Keratinocyte (primary cell): ENCODE measurements around the gene DMD. TPM values are rescaled to one million over a fixed set of nuclear protein-coding genes. Genes with fewer than 3 reads are reported as not detected.

Experiments used
- DNase-seq: peaks from one replicate; pipeline ENCODE4 v3.0.0-alpha.2; 2011; ENCODE audit warnings: low read depth, missing footprints, low spot score
- FAIRE-seq: peaks from 2 replicates; lab custom pipeline; 2011; peaks lifted over from hg19 to GRCh38; lab: Jason Lieb, UNC
- H2AFZ ChIP-seq: 2 replicates; pipeline ENCODE4 v1.6.0; 2012; ENCODE audit warnings: low read length, control low read depth, inconsistent platforms; ENCODE audit not compliant: control insufficient read depth
- H3K27ac ChIP-seq: 2 replicates; pipeline ENCODE4 v1.5.1; 2011; ENCODE audit warnings: low read length; ENCODE audit not compliant: control insufficient read depth, insufficient read depth
- H3K27me3 ChIP-seq: 3 replicates; pipeline ENCODE4 v1.6.0; 2011; ENCODE audit warnings: low read length; ENCODE audit not compliant: control insufficient read depth, insufficient read depth; ENCODE audit errors: extremely low read depth
- H3K36me3 ChIP-seq, 2 experiments: 2 replicates in 1 of 2; 3 replicates in 1 of 2; pipeline ENCODE4 v1.5.1; 2011; ENCODE audit warnings: low read length in 2 of 2, mild to moderate bottlenecking in 1 of 2; ENCODE audit not compliant: control insufficient read depth in 2 of 2, insufficient read depth in 2 of 2; ENCODE audit errors: extremely low read depth in 1 of 2
- H3K4me1 ChIP-seq: 3 replicates; pipeline ENCODE4 v1.5.1; 2011; ENCODE audit warnings: low read length; ENCODE audit not compliant: control insufficient read depth, insufficient read depth; ENCODE audit errors: extremely low read depth
- H3K4me2 ChIP-seq: 3 replicates; pipeline ENCODE4 v1.6.0; 2011; ENCODE audit warnings: low read depth, low read length; ENCODE audit not compliant: control insufficient read depth, insufficient read depth; ENCODE audit errors: extremely low read depth
- H3K4me3 ChIP-seq, 3 experiments: fragments of 200-600 bp in 1 of 3; sonication (generic) in 1 of 3; 2 replicates in 2 of 3; 3 replicates in 1 of 3; pipeline ENCODE4 v1.5.1; 2011 to 2016; ENCODE audit warnings: low read length in 3 of 3, mild to moderate bottlenecking in 3 of 3, control low read depth in 2 of 3, inconsistent platforms in 1 of 3, low read depth in 1 of 3, mixed read lengths in 1 of 3, mixed run types in 1 of 3, moderate library complexity in 1 of 3; ENCODE audit not compliant: control insufficient read depth in 2 of 3, insufficient read depth in 2 of 3; ENCODE audit errors: extremely low read depth in 1 of 3
- H3K79me2 ChIP-seq: 2 replicates; pipeline ENCODE4 v1.6.0; 2012; ENCODE audit warnings: low read length; ENCODE audit not compliant: control insufficient read depth, insufficient read depth
- H3K9ac ChIP-seq: 3 replicates; pipeline ENCODE4 v1.6.0; 2011; ENCODE audit warnings: low read length; ENCODE audit not compliant: control insufficient read depth, insufficient read depth; ENCODE audit errors: extremely low read depth
- H3K9me1 ChIP-seq: 3 replicates; pipeline ENCODE4 v1.6.0; 2011; ENCODE audit warnings: low read length; ENCODE audit not compliant: control insufficient read depth, insufficient read depth; ENCODE audit errors: extremely low read depth
- H3K9me3 ChIP-seq: 2 replicates; pipeline ENCODE4 v1.5.1; 2012; ENCODE audit warnings: low read depth, low read length; ENCODE audit not compliant: control insufficient read depth
- H4K20me1 ChIP-seq: 3 replicates; pipeline ENCODE4 v1.6.0; 2011; ENCODE audit warnings: low read length; ENCODE audit not compliant: control insufficient read depth, insufficient read depth; ENCODE audit errors: extremely low read depth
- CTCF ChIP-seq, 3 experiments: IDR thresholded peaks in 1 of 3; conservative IDR thresholded peaks in 1 of 3; optimal IDR thresholded peaks in 1 of 3; 2 replicates in 2 of 3; 3 replicates in 1 of 3; pipeline versions ENCODE3 to v1.5.1; 2011; ENCODE audit warnings: low read length in 3 of 3, mild to moderate bottlenecking in 3 of 3, moderate library complexity in 2 of 3, control low read depth in 1 of 3, inconsistent platforms in 1 of 3; ENCODE audit not compliant: insufficient read depth in 2 of 3; ENCODE audit errors: extremely low read depth in 1 of 3
- EZH2 ChIP-seq: IDR thresholded peaks from one replicate; pipeline ENCODE4 v1.6.1; 2012; ENCODE audit warnings: inconsistent platforms, mild to moderate bottlenecking, low read length, moderate library complexity
- dilution Hi-C: fragments of 300-500 bp; cut with MboI; formaldehyde crosslinking; loops from one replicate; pipeline ENCODE4 v1.7.0; 2020; ENCODE audit warnings: low sequenced_read_pairs; ENCODE audit not compliant: extremely low pct_ligation_motif_present
- polyA plus RNA-seq, 5 experiments: library from polyadenylated mRNA; depleted of rRNA in 3 of 5; stranded (reverse) in 3 of 5; stranded (forward) in 1 of 5; unstranded in 1 of 5; fragments of >200 nt; gene quantifications; 1 replicate in 1 of 5; 2 replicates in 3 of 5; 3 replicates in 1 of 5; pipeline versions ENCODE4 v1.2.1 to v1.2.3, GENCODE V29; 2011 to 2012; ENCODE audit warnings: missing spikeins in 2 of 5, low read depth in 1 of 5, low replicate concordance in 1 of 5

The DMD gene
- polyA plus RNA-seq, 1 donor (not counting 4 experiments of a cell fraction or from before 2014, with no cell fraction given) = 8.9 TPM

- no peaks in the 10 kb centered on the region for H4K20me1 ChIP-seq
- dilution Hi-C loops = no loop called here
- H3K4me2 ChIP-seq = no peak overlapping the region
- no peaks in the 10 kb centered on the region for H3K79me2 ChIP-seq
- H3K4me1 ChIP-seq = no peaks in the 10 kb centered on the region
- DNase-seq (no peak), FAIRE-seq (no peak)
- no peaks in the 10 kb centered on the region for H3K9me3 ChIP-seq
- H3K36me3 ChIP-seq = no peaks in the 10 kb centered on the region
- H3K4me3 ChIP-seq = no peak overlapping the region
- H2AFZ ChIP-seq = no peak overlapping the region
- TF ChIP-seq EZH2 (no peak), CTCF (optimal IDR thresholded peaks at IDR 0.05 in 1 of 3, IDR thresholded peaks at IDR 0.05 in 1 of 3, conservative IDR thresholded peaks at IDR 0.05 in 1 of 3; ENCODE audit: extremely low read depth in 1 of 3, insufficient read depth in 2 of 3, low read length in 3 of 3) (no peak)
- no peaks in the 10 kb centered on the region for H3K27me3 ChIP-seq
- H3K9me1 ChIP-seq = no peaks in the 10 kb centered on the region
- H3K9ac ChIP-seq = no peak overlapping the region
- H3K27ac ChIP-seq = no peak overlapping the region
Observed at GRCh38 chrX:31092476-31092875, 2118.9 kb downstream of the DMD start.

- no peak for FAIRE-seq
- H3K4me1 ChIP-seq = no peaks in the 10 kb centered on the region
- no peaks in the 10 kb centered on the region for H3K27me3 ChIP-seq
- H3K9ac ChIP-seq = no peak overlapping the region
- no peaks in the 10 kb centered on the region for H4K20me1 ChIP-seq
- no peak overlapping the region for H3K27ac ChIP-seq
- dilution Hi-C loops = no loop called here
- no peaks in the 10 kb centered on the region for H3K9me3 ChIP-seq
- no peak overlapping the region for H2AFZ ChIP-seq
- no peak overlapping the region for H3K4me3 ChIP-seq
- TF ChIP-seq EZH2 = no peak
- TF ChIP-seq CTCF (optimal IDR thresholded peaks at IDR 0.05 in 1 of 3, IDR thresholded peaks at IDR 0.05 in 1 of 3, conservative IDR thresholded peaks at IDR 0.05 in 1 of 3; ENCODE audit: extremely low read depth in 1 of 3, insufficient read depth in 2 of 3, low read length in 3 of 3) = no peak
- no peaks in the 10 kb centered on the region for H3K36me3 ChIP-seq
- DNase-seq = no peak
- no peak overlapping the region for H3K4me2 ChIP-seq
- no peaks in the 10 kb centered on the region for H3K9me1 ChIP-seq
- no peaks in the 10 kb centered on the region for H3K79me2 ChIP-seq
Observed at GRCh38 chrX:31091819-31092218, 2119.5 kb downstream of the DMD start.
